HG03139 (cell line): ENCODE data around the gene LRP4.

Experiments
- ATAC-seq: cut with Tn5 transposase; IDR thresholded peaks from one replicate; pipeline ENCODE4 v1.9.1; 2021; ENCODE audit not compliant: unreplicated experiment

LRP4 gene

GRCh38 chr11:46918788-46919513, 601 bp upstream of the LRP4 start:
- no peak for ATAC-seq

GRCh38 chr11:46917762-46918082, 628 bp downstream of the LRP4 start:
- no peak for ATAC-seq

DNA sequence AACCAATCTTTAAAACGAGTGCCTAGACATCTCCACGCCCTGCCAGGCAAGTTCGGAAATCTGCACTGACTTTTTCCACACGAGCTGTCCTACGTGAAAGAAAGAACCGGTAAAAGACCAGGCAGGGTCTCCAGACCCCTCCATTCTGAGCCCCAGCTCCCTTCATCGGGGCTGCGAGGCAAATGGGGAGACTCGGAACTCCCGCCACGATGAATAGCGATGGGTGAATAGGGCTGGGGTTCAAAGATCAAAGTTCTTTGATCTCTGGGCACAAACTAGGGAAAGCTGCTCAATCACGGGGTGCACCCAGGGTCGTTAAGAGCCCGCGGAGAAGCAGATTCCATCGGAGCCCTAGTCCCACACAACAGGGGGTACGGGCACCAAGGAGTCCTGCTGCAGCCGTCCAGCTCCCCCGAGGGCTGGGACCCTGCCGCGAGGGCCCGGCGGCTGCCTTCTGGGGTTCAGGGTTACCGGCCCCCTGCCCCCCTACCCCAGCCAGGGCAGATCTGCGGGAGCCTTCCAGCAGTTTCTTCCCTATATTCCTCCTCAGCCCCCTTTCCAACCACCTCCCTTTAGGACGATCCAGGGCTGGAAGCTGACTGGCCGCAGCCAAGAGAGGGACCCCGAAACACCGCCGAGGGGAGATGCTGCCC, 1.1 kb downstream of the LRP4 start:
- no peak for ATAC-seq

DNA sequence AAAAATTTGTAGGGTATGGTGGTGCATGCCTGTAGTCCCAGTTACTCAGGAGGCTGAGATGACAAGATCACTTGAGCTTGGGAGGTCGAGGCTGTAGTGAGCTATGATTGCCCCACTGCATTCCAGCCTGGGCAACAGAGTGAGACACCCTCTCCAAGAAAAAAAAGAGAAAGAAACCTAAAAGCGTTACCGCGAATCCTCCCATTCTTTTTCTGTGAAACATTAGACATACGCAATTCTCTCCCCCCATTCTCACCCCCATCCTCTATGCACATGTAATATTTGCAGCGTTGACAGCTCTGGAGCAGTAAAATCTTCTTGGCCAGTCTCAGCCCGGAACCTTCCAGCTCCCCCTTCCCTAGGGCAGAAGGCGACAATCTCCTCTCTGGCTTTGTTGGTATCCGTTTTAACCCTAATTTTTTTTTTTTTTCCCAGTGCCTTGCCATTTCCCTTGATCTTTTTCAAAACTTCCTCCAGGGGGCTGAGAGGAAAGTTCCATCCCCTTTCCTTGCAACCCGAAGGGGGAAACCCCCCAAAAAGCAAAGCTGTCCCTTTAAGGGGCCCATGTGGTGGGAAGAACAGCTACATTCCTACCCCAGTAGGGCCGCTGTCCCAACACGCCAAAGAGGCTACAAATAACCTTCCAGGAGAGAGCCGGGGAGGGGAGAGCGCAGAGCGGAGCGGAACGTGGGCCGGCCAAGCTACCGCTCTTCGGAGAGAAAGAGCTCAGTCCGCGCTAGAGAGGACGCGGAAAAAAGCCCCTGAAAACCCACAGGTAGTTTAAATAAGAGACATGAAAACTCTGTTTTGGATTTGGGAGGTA, 1.9 kb downstream of the LRP4 start:
- no peak for ATAC-seq

DNA sequence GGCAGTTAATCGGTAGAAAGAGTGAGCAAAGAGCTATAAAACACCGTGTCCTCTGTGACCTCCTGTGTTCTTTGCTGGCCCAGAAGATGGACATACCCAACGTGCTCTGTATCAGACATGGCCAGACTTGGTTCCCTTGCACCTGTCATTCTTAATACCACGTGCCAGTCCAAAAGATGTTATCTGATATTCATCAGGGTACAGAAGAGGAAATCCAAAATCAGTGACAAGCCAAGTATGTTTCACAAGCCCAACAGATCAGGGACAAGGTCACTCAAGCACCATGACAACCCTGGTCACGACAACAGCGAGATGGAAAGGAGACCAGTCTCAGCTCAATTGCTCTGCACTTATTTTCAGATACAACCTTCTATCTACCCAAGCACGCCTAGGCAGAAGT, 3.4 kb downstream of the LRP4 start:
- ATAC-seq: no peak

- ATAC-seq: no peak
Measured at GRCh38 chr11:46914363-46914762, 4.0 kb downstream of the LRP4 start.

DNA sequence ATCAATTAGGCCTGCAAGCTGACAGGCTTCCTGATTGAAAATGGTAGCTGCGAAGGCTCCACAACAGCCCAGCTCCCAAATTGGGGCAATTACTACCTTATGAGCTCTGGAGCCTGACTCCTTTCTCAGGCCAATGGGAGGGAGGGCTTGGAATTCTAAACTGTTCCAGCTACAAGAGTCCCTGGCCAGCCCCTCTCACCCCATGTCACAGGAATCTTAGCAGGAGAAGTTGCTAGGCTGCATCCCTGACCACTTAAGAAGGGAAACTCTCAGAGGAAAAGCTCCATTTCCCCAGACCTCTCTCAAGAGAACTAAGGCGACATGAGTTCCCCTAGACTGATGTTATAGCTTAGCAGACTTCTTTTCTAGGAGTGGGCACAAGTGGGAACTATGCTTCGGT, 4.9 kb downstream of the LRP4 start:
- ATAC-seq: no peak

DNA sequence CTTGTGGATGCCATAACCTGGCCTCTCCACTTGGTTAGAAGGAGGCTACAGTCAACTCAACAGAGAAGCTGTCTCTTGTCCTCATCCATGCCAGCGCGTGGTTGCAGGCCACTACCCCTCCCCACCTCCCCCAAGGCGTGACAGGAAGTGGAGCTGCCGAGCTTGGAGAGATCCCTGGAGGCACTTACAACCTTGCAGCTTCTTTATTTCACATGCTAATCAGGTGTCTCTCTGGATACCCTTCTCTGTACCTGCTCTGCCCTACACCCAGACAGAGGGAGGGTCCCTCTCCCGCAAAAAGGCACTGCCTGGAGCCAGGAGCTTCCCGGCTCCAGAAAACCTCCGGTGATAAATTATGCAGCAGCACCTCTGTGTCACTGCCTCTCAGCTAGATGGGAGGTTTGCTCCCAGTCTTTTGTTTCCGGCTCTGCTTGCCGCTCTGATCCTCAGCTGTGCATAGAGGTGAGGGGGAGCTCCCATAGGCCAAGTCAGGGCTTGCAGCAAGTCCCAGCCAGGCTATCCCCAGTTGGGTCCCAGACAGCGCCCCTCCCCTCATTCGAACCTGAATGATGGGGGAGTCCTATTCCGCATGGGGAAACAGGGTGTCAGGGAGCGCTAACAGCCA, 5.7 kb downstream of the LRP4 start:
- no peak for ATAC-seq

DNA sequence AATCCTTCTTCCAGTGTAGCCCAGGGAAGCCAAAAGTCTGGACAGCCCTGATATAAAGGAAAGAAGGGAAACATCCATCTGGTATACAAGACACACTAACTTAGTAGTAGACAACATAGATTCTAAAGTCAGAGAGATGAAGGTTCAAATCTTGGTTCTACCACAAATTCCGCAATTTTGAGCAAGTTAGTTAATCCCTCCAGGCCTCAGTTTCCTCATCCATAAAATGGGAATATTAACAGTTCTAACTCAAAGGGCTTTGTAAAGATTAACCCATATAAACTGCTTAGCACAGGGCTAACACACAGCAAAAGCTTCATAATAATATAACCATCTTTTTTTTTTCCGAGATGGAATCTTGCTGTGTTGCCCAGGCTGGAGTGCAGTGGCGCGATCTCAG, 10.7 kb downstream of the LRP4 start:
- no peak for ATAC-seq

DNA sequence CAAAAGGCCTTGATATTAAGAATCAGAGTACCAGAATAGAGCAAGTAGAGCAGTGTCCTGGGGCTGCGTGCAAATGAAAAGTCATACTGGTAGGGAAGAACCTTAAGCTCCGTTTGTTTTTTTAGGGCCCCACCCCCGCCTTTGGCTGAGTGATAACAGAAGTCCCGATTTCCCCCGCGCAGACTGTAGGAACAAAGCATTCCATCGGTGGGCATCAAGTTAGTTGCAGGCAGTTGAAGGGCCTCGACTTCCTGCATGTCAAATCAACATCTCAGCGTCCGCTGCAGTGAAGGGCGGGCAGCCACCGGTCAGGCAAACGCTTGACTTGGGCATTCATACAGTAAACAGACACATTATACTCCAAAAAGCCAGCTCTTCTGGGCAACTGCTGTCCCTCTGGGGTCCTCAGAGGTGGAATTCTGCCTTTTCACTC, 11.7 kb downstream of the LRP4 start:
- no peak for ATAC-seq

GRCh38 chr11:46905806-46906205, 12.5 kb downstream of the LRP4 start:
- no peak for ATAC-seq

GRCh38 chr11:46903846-46904245, 14.5 kb downstream of the LRP4 start:
- no peak for ATAC-seq

GRCh38 chr11:46902694-46903093, 15.7 kb downstream of the LRP4 start:
- no peak for ATAC-seq

DNA sequence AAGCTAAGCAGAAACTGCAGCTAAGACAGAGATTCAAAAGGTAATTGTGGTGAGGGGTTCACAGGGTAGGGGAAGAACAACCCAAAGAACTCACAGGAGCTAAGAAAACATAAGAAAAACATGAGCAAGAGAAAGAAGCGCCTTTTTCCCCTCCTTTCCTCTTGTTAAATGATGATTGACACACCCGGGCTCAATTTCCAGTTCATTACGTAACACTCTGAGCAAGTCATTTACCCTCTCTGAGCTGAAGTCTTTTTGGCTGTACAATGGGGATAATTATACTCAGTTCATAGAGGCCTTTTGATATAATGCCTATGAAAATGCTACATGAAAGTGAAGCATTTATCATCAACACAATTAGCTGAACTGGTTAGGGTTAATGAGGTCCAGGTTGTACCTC, 17.2 kb downstream of the LRP4 start:
- ATAC-seq: no peak

GRCh38 chr11:46900091-46900746, 18.1 kb downstream of the LRP4 start:
- ATAC-seq: no peak

- no peak for ATAC-seq
Measured at GRCh38 chr11:46899501-46900025, 18.8 kb downstream of the LRP4 start.

DNA sequence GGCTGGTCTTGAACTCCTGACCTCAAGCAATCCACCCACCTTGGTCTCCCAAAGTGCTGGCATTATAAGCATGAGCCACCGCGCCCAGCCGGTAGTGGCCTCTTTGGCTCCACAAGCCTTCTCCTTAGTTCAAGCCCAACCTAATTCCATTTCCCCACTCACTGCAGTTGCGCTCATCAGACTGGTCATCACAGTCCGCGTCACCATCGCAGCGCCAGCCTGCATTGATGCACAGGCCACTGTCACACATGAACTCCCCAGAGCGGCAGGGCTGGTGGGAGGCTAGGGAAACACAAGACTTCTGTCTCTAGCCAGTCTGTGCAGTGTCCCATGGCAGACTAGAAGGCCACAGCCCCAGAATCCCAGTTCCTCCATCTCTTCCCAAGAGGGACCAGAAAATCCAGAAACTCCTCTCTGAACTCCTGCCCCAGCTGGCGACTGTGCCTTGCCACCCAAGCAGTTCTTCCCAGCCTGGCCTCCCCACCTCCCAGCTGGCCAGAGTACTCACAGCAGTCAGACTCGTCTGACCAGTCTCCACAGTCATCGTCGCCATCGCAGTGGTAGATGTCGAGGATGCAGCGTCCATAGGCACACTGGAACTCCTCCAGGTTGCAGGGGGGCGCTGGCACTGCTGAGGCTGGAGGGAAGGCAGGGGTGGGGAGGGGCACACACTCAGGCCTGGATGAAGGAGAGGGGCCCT, 19.8 kb downstream of the LRP4 start:
- no peak for ATAC-seq

DNA sequence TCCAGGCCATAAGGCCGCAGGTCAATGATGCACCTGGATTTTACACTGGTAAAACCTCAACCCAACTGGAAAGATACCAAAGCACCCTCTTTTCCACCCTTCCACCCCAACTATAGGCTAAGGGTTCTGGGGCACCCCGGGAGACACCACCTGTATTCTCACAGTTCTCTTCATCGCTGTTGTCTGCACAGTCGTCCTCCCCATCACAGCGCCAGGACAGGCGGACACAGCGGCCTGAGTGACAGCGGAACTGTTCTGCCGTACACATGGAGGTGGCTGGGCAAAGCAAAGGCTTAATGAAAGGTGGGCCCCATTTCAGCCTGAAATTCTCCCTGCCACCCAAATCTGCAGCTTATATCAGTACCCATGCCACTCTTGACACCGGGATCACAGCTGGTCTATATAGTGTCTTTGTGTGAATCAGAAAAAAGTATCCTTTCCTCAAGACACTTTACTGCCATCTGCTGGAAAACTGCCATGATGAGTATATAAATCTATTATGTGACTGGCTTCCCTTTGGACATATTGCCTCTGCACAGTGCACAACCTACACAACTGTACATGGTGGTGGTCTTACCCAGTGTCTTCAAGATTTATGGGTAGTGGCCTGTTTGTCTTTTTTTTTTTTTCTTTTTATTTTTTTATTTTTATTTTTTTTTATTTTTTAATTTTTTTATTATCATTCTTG, 21.5 kb downstream of the LRP4 start:
- no peak for ATAC-seq

GRCh38 chr11:46895821-46896220, 22.5 kb downstream of the LRP4 start:
- no peak for ATAC-seq

GRCh38 chr11:46894961-46895360, 23.4 kb downstream of the LRP4 start:
- ATAC-seq: no peak
